HepG2 (cell line): ENCODE data around the gene SIMC1. TPM values are rescaled to one million over a fixed set of nuclear protein-coding genes. Genes with fewer than 3 reads are reported as not detected.

Source experiments
- CCAR2 ChIP-seq: fragments of 200-400 bp; formaldehyde crosslinking; optimal IDR thresholded peaks from 2 replicates; pipeline ENCODE3; 2018; ENCODE audit warnings: low read depth, mild to moderate bottlenecking, low read length, moderate library complexity
- CCDC6 ChIP-seq: sonication (generic); formaldehyde crosslinking; IDR thresholded peaks from 2 replicates; pipeline ENCODE4 v1.8.1; 2022; ENCODE audit warnings: mild to moderate bottlenecking, missing genetic modification reagents, moderate library complexity
- EED ChIP-seq: sonication (generic); formaldehyde crosslinking; IDR thresholded peaks from 2 replicates; pipeline ENCODE4 v1.5.0; 2020; ENCODE audit warnings: mild to moderate bottlenecking, missing genetic modification reagents
- HNRNPLL ChIP-seq: fragments of 200-400 bp; formaldehyde crosslinking; IDR thresholded peaks from 2 replicates; pipeline ENCODE4 v1.6.1; 2017; ENCODE audit warnings: mild to moderate bottlenecking, low read depth, low read length; ENCODE audit not compliant: poor library complexity, severe bottlenecking
- KAT7 ChIP-seq: IDR thresholded peaks from 2 replicates; pipeline ENCODE4 v1.6.1; 2018; ENCODE audit warnings: borderline replicate concordance, missing compliant biosample characterization
- MATR3 ChIP-seq: sonication (generic); formaldehyde crosslinking; IDR thresholded peaks from 2 replicates; pipeline ENCODE4 v1.4.0; 2020; ENCODE audit warnings: missing genetic modification reagents
- MEIS2 ChIP-seq: sonication (generic); formaldehyde crosslinking; IDR thresholded peaks from 2 replicates; pipeline ENCODE4 v1.9.0; 2021; ENCODE audit warnings: mild to moderate bottlenecking, missing genetic modification reagents
- PHF20 ChIP-seq: sonication (generic); formaldehyde crosslinking; IDR thresholded peaks from 2 replicates; pipeline ENCODE4 v1.5.0; 2020; ENCODE audit warnings: mild to moderate bottlenecking, missing genetic modification reagents
- SOX6 ChIP-seq, 2 experiments: fragments of 450-650 bp in 1 of 2; sonication (generic) in 1 of 2; formaldehyde crosslinking in 1 of 2; IDR thresholded peaks; 2 replicates each; pipeline versions ENCODE4 v1.4.0 to v1.6.1; 2017 to 2020; ENCODE audit warnings: antibody characterized with exemption in 1 of 2, mild to moderate bottlenecking in 1 of 2, missing genetic modification reagents in 1 of 2
- ZNF253 ChIP-seq: sonication (generic); formaldehyde crosslinking; IDR thresholded peaks from 2 replicates; pipeline ENCODE4 v1.8.0; 2022; ENCODE audit warnings: mild to moderate bottlenecking, missing genetic modification reagents, borderline replicate concordance
- ZNF333 ChIP-seq: sonication (generic); formaldehyde crosslinking; IDR thresholded peaks from 2 replicates; pipeline ENCODE4 v1.4.0; 2020; ENCODE audit warnings: mild to moderate bottlenecking, missing genetic modification reagents, borderline replicate concordance
- ZNF546 ChIP-seq: sonication (generic); formaldehyde crosslinking; conservative IDR thresholded peaks from 2 replicates; pipeline ENCODE4 v1.8.1; 2023; ENCODE audit warnings: mild to moderate bottlenecking, missing genetic modification reagents
- ZNF678 ChIP-seq: sonication (generic); formaldehyde crosslinking; IDR thresholded peaks from 2 replicates; pipeline ENCODE4 v1.4.0; 2020; ENCODE audit warnings: mild to moderate bottlenecking, missing genetic modification reagents
- ZNF746 ChIP-seq: sonication (generic); formaldehyde crosslinking; IDR thresholded peaks from 2 replicates; pipeline ENCODE4 v1.8.0; 2022; ENCODE audit warnings: mild to moderate bottlenecking, missing genetic modification reagents
- ZNF883 ChIP-seq: sonication (generic); formaldehyde crosslinking; IDR thresholded peaks from 2 replicates; pipeline ENCODE4 v1.5.1; 2020; ENCODE audit warnings: mild to moderate bottlenecking, missing genetic modification reagents; ENCODE audit errors: not compliant biosample characterization
- ZSCAN30 ChIP-seq: sonication (generic); formaldehyde crosslinking; IDR thresholded peaks from 2 replicates; pipeline ENCODE4 v1.5.0; 2020; ENCODE audit warnings: mild to moderate bottlenecking, missing genetic modification reagents
- polyA plus RNA-seq, 8 experiments: library from polyadenylated mRNA; depleted of rRNA in 3 of 8; stranded (reverse) in 7 of 8; unstranded in 1 of 8; fragments of >200 nt; fragmentation: Illumina TruSeq in 4 of 8; extraction: Trizol in 4 of 8; gene quantifications; 2 replicates each; pipeline versions ENCODE4 v1.2.1 to v1.2.3, GENCODE V29; 2011 to 2016; ENCODE audit warnings: low read depth in 4 of 8, missing spikeins in 1 of 8, mixed read lengths in 1 of 8; ENCODE audit not compliant: insufficient read depth in 1 of 8
- total RNA-seq, 5 experiments: library from RNA; depleted of rRNA; stranded (reverse); fragments of >200 nt; fragmentation: Illumina TruSeq; extraction: Trizol; gene quantifications; 2 replicates each; pipeline ENCODE4 v1.2.3, GENCODE V29; 2016; ENCODE audit warnings: low read depth in 1 of 5
- TF ChIP-seq, protein P1 (sequence below): sonication (generic); formaldehyde crosslinking; IDR thresholded peaks from 2 replicates; pipeline ENCODE4 v1.4.0; 2020; ENCODE audit warnings: missing genetic modification reagents, borderline replicate concordance
- TF ChIP-seq, protein P2 (sequence below): IDR thresholded peaks from 2 replicates; pipeline ENCODE4 v1.6.1; 2016; ENCODE audit warnings: low read depth
- TF ChIP-seq, protein P3 (sequence below), 2 experiments: sonication (generic) in 1 of 2; formaldehyde crosslinking in 1 of 2; IDR thresholded peaks; 2 replicates each; pipeline versions ENCODE4 v1.6.1 to v1.9.0; 2014 to 2022; ENCODE audit warnings: antibody characterized with exemption in 1 of 2, borderline replicate concordance in 1 of 2, inconsistent platforms in 1 of 2, low read depth in 1 of 2, missing genetic modification reagents in 1 of 2

The SIMC1 gene
- total and polyA plus RNA-seq, 2 of the 13 experiments (the other 11 are each of a cell fraction or from before 2014, with no cell fraction given): 5.4 to 6.8 TPM

DNA sequence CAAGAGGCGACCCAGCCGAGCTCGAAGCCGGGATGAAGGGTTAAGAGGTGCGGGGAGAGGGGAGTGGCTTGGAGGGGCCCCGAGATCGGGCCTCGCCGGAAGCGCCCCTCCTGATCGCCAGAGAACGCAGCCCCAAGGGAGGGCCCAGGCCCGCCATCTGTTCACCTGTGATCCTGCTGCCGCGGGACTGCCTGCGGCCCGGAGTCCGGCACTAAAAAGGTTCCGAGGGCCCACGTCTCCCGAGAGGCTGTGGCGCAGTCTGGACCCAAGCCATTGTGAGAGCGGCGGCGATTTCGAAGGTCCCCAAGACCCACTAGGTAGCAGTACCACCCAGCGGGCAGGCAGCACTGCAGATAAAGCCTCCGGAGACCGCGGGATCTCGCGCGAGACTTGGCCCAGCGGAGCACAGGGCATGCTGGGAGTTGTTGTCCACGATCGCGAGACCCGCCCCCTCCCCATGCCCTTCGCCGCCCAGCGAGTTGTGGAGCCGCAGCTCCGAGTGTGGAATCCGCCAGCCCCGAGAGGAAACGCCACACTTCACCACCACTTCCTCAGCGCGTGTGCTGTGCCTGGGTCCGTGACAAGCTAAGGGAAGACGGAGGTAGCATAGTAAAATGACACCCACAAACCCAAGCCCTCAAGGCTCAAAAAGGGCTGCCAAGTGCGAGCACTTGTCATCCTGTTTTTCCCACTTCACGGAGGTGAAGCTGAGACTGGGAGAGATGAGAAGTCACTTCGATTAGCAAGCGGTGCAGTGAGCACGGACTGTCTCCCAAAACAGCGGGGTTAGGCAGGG is 123.4 kb downstream of the SIMC1 start, which contains the start of gene KIAA1191 (continued):
- TF ChIP-seq ZNF746 (CRISPR knock-in tag): no peak
- no peak for TF ChIP-seq MATR3 (CRISPR knock-in tag)
- no peak for TF ChIP-seq SOX6 (IDR thresholded peaks at IDR 0.05)
- peak; percentile 67 for TF ChIP-seq SOX6 (CRISPR knock-in tag; IDR thresholded peaks at IDR 0.05)
- TF ChIP-seq CCAR2: no peak
- peak; percentile 75; the same call in 1 of the 2 replicates for TF ChIP-seq ZNF678
- no peak; the same call in 1 of the 2 replicates for TF ChIP-seq EED (CRISPR knock-in tag)
- TF ChIP-seq, protein P1, sequence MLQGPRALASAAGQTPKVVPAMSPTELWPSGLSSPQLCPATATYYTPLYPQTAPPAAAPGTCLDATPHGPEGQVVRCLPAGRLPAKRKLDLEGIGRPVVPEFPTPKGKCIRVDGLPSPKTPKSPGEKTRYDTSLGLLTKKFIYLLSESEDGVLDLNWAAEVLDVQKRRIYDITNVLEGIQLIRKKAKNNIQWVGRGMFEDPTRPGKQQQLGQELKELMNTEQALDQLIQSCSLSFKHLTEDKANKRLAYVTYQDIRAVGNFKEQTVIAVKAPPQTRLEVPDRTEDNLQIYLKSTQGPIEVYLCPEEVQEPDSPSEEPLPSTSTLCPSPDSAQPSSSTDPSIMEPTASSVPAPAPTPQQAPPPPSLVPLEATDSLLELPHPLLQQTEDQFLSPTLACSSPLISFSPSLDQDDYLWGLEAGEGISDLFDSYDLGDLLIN (CRISPR knock-in tag): no peak
- no peak for TF ChIP-seq ZSCAN30 (CRISPR knock-in tag)
- TF ChIP-seq ZNF883 (CRISPR knock-in tag): peak; percentile 66
- peak; percentile 85; the same call in 1 of the 2 replicates for TF ChIP-seq KAT7 (CRISPR knock-in tag)
- TF ChIP-seq ZNF253 (CRISPR knock-in tag): no peak
- peak; percentile 57; the same call in 1 of the 2 replicates for TF ChIP-seq MEIS2
- 0 out of 2 replicates have a peak, but pooled peaks have one; percentile 71 for TF ChIP-seq ZNF546 (CRISPR knock-in tag)
- peak; percentile 76 for TF ChIP-seq PHF20 (CRISPR knock-in tag)
- no peak for TF ChIP-seq ZNF333
- TF ChIP-seq HNRNPLL: peak; percentile 60
- TF ChIP-seq CCDC6 (CRISPR knock-in tag): peak; percentile 94; the same call in 1 of the 2 replicates
- TF ChIP-seq, protein P2, sequence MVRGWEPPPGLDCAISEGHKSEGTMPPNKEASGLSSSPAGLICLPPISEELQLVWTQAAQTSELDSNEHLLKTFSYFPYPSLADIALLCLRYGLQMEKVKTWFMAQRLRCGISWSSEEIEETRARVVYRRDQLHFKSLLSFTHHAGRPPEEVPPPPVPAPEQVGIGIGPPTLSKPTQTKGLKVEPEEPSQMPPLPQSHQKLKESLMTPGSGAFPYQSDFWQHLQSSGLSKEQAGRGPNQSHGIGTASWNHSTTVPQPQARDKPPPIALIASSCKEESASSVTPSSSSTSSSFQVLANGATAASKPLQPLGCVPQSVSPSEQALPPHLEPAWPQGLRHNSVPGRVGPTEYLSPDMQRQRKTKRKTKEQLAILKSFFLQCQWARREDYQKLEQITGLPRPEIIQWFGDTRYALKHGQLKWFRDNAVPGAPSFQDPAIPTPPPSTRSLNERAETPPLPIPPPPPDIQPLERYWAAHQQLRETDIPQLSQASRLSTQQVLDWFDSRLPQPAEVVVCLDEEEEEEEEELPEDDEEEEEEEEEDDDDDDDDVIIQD (CRISPR knock-in tag): peak; percentile 68
- TF ChIP-seq, protein P3, sequence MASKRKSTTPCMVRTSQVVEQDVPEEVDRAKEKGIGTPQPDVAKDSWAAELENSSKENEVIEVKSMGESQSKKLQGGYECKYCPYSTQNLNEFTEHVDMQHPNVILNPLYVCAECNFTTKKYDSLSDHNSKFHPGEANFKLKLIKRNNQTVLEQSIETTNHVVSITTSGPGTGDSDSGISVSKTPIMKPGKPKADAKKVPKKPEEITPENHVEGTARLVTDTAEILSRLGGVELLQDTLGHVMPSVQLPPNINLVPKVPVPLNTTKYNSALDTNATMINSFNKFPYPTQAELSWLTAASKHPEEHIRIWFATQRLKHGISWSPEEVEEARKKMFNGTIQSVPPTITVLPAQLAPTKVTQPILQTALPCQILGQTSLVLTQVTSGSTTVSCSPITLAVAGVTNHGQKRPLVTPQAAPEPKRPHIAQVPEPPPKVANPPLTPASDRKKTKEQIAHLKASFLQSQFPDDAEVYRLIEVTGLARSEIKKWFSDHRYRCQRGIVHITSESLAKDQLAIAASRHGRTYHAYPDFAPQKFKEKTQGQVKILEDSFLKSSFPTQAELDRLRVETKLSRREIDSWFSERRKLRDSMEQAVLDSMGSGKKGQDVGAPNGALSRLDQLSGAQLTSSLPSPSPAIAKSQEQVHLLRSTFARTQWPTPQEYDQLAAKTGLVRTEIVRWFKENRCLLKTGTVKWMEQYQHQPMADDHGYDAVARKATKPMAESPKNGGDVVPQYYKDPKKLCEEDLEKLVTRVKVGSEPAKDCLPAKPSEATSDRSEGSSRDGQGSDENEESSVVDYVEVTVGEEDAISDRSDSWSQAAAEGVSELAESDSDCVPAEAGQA (IDR thresholded peaks at IDR 0.05; ENCODE audit: low read depth): no peak; the same call in 1 of the 2 replicates
- TF ChIP-seq, protein P3 (CRISPR knock-in tag; IDR thresholded peaks at IDR 0.05; ENCODE audit: borderline replicate concordance): no peak
